Ureter (tissue), 1 donor: ENCODE measurements around the gene HERC2. TPM values are rescaled to one million over a fixed set of nuclear protein-coding genes. Genes with fewer than 3 reads are reported as not detected.
"Not testable (repeated sequence)": the region's sequence is repeated elsewhere in the genome, so short reads cannot be mapped to it uniquely, and the experiment has no call there.

Source experiments
- DNase-seq: peaks from one replicate; pipeline ENCODE4 v3.0.0-alpha.2; 2020; ENCODE audit warnings: low spot score
- total RNA-seq: library from RNA; stranded (reverse); gene quantifications from one replicate; pipeline ENCODE4 v1.2.4, GENCODE V29; 2023
- donor health status: DM: yes; HTN: yes; CAD: no.

The HERC2 gene, protein sequence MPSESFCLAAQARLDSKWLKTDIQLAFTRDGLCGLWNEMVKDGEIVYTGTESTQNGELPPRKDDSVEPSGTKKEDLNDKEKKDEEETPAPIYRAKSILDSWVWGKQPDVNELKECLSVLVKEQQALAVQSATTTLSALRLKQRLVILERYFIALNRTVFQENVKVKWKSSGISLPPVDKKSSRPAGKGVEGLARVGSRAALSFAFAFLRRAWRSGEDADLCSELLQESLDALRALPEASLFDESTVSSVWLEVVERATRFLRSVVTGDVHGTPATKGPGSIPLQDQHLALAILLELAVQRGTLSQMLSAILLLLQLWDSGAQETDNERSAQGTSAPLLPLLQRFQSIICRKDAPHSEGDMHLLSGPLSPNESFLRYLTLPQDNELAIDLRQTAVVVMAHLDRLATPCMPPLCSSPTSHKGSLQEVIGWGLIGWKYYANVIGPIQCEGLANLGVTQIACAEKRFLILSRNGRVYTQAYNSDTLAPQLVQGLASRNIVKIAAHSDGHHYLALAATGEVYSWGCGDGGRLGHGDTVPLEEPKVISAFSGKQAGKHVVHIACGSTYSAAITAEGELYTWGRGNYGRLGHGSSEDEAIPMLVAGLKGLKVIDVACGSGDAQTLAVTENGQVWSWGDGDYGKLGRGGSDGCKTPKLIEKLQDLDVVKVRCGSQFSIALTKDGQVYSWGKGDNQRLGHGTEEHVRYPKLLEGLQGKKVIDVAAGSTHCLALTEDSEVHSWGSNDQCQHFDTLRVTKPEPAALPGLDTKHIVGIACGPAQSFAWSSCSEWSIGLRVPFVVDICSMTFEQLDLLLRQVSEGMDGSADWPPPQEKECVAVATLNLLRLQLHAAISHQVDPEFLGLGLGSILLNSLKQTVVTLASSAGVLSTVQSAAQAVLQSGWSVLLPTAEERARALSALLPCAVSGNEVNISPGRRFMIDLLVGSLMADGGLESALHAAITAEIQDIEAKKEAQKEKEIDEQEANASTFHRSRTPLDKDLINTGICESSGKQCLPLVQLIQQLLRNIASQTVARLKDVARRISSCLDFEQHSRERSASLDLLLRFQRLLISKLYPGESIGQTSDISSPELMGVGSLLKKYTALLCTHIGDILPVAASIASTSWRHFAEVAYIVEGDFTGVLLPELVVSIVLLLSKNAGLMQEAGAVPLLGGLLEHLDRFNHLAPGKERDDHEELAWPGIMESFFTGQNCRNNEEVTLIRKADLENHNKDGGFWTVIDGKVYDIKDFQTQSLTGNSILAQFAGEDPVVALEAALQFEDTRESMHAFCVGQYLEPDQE (N-terminal part only)
- 83.2 TPM for total RNA-seq

DNA sequence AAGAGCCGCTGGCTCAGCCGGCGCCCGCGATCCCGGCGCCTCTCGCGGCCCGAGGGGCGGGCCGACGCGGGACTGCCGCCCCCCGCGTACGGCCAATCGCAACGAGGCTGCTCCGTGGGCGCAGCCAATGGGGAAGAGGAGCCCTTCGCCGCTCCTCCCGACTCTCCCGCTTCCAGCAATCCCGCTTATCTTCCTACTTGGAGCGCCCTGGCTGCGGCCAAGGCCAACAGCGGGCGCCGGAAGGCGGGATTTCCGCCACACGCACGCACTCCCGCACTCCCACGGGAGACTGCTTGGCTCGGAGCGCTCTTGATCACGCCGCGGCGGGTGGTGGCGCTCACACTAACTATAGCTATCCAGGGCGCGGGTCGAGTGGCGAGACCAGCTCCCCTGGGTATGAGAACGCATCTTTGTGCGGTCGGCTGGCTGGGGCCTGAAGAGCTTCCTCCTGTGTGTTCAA is at the start of gene HERC2:
HERC2 (minus strand) TSS at position 51 of the 460 bp plus-strand sequence. CDS start 746 bp downstream, outside the sequence.
- DNase-seq: not testable (repeated sequence)

DNA sequence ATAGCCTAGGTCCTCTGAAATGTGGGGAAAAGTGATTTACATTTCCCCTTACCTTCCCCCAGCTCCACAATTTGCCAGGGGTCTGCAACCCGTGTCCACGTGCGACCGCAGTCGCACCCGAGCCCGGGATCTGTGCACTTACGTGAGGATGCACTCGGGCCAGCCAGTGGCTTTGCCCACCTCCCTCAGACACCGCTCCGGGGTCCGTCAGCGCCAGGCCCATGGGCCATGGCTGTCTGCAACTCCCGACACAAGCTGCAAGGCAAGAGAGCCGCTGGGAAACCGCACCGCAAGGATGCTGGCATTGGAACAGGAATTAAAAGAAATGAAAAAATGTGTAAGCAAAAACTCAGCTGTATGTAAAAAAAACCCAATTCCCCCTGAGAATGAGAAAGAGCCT is 43.5 kb upstream of the HERC2 start:
- not testable (repeated sequence) for DNase-seq

DNA sequence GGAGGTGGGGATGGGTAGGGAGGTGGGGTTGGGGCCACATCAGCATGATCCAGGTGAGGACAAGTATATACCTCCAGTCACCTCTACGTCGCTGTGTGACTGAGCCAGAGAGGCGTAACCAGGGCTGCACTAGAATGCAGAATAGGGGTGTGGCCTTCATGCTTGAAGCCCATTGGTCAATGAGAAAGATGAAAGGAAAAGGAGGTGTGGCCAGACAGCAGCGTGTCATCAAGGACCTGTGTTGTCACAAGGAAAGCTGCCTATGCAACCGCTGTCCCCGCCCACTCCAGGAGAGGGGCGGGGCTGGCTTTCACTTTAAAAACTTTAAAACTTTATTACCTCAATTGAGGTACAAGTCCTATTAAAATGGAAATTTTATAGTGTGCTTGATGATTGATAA is 36.0 kb upstream of the HERC2 start, which contains the start of gene GOLGA6L24:
GOLGA6L24 (minus strand) TSS at position 101 of the 400 bp plus-strand sequence; CDS start at position 40, 61 bp downstream.
- DNase-seq: not testable (repeated sequence)

DNA sequence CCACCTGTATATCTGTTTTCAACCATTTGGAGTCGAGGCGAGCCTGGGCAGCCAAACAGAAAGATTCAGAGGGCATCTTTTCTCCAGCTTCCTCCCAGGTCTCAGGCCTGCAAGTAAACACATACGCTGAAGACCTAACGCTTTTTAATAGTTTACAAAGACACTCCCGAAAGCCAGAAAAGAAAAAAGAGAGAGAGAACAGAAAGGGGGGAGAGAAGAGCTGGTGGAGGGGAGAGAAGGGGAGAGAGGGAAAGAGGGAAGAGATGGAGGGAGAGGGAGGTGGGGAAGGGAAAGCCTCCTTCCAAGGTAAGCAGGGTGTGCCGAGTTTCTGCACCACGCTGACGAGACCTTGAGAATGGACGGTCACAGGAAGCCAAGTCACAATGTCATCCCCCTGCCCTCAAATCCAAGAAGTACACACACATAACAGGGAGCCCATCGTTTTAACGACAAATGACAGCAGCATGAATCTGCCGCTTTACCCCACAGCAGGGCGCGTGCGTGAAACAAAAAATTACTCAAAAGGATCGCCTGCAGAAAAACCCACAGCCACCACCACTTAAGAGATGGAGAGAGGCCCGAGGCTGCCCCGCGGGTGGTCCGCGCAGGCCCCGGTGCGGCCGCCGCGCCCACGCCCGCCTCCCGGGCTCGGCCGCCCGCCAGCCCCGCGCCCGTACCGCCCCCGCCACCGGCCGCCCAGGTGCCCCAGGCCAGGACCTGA is 461 bp downstream of the HERC2 start:
- not testable (repeated sequence) for DNase-seq

DNA sequence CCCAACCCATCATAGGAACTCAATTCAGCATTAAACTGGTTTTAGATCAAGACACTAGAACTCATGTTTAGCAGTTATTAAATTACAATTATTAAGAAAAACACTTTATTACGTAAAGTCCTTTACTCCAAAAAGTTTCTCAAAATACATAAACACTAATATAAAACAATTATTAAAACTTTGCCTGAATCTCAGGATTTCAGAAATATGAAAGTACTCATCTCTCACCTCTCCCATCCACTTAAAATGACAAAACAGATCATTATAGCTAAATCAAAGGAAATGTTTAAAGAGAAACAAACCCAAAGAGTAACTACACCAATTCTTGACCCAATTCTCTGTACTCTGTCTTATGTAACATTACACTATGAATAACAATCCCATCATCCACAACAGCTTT is 2.3 kb downstream of the HERC2 start:
- not testable (repeated sequence) for DNase-seq

DNA sequence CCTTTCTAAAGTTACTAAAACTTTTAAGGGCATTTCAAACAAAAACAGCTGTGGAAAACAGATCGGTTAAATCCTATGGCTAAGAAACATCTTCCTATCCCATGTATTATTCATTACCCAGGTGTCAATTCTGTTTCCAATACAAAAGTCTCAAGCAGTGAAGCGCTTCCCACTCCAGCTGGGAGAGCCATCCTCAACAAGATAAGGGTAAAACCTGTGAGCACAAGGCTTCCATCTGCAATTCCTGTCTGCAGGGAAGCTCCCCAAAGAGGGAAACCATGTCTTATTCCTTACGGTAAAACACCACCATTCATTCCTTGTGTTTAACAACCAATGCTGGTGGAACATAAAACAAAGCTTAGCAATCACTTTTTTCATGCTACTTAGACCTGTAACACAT is 3.2 kb downstream of the HERC2 start:
- DNase-seq: not testable (repeated sequence)

DNA sequence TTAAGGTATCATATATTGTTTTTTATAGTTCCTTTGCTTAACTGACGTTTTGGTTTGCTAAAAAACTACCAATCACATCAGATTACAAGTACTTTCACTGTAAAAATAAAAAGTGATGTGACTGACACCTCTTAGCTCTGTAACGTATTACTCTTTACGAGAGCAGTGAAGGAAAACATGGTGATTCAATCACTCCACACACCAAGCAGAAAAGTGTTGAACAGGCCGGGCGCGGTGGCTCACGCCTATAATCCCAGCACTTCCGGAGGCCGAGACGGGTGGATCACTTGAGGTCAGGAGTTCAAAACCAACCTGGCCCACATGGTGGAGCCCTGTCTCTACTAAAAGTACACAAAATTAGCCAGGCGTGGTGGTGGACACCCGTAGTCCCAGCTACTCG is 3.9 kb downstream of the HERC2 start:
- not testable (repeated sequence) for DNase-seq

DNA sequence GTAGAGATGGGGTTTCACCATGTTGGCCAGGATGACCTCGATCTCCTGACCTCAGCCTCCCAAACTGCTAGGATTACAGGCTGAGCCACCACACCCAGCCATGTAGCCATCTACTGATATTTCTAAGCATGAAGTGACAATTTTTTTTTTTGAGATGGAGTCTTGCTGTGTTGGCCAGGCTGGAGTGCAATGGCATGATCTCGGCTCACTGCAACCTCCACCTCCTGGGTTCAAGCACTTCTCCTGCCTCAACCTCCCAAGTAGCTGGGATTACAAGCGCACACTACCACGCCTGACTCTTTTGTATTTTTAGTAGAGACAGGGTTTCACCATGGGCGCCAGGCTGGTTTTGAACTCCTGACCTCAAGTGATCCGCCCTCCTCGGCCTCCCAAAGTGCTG is 5.0 kb downstream of the HERC2 start:
- not testable (repeated sequence) for DNase-seq

DNA sequence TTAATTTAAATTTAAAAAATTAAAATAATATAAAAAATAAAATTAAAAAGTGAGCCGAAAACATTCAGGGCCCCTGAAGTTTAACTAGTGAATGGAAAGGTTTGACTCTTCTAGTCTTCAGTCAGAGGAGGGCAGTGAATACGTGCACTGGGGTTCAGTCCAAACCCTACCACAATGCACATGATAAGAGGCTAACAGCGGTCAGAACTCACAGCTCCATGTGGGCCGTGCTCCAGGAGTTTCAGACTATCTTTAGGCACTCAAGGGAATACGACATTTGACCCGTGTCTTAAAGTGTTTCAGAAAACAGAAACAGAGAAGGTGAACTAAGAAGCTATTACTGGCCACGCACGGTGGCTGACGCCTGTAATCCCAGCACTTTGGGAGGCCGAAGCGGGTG is 11.5 kb downstream of the HERC2 start:
- not testable (repeated sequence) for DNase-seq

DNA sequence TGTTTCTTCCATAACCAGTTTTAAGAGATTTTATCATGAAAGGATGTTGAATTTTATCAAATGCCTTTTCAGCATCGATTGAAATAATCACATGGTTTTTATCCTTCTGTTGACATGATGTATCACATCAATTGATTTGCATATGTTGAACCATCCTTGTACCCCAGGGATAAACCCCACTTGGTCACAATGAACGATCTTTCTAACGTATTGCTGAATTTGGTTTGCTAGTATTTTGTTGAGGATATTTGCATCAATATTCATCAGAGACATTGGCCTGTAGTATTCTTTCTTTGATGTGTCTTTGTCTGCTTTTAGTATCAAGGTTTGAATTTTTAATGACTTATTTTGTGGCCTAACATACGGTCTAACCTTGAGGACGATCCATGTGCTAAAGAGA is 13.3 kb downstream of the HERC2 start:
- DNase-seq: not testable (repeated sequence)

DNA sequence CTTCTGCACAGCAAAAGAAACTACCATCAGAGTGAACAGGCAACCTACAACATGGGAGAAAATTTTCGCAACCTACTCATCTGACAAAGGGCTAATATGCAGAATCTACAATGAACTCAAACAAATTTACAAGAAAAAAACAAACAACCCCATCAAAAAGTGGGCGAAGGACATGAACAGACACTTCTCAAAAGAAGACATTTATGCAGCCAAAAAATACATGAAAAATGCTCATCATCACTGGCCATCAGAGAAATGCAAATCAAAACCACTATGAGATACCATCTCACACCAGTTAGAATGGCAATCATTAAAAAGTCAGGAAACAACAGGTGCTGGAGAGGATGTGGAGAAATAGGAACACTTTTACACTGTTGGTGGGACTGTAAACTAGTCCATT is 16.3 kb downstream of the HERC2 start:
- DNase-seq: not testable (repeated sequence)

DNA sequence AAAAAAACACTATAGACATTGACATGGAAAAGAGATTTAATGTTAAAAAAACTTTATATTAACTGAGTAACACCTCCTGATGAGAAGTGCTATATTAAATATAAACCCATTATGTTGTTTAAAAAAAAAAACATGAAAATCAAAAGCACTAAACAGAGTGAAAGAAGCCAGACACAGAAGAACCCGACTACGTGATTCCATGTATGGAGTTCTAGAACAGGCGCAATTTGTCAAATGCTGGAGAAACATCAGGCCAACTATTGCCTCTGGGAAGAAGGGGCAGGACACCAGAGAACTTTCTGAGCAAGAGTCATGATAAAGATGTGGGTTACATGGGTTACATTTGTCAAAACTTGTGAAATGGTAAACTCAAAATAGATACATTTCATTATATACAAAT is 24.5 kb downstream of the HERC2 start:
- not testable (repeated sequence) for DNase-seq

DNA sequence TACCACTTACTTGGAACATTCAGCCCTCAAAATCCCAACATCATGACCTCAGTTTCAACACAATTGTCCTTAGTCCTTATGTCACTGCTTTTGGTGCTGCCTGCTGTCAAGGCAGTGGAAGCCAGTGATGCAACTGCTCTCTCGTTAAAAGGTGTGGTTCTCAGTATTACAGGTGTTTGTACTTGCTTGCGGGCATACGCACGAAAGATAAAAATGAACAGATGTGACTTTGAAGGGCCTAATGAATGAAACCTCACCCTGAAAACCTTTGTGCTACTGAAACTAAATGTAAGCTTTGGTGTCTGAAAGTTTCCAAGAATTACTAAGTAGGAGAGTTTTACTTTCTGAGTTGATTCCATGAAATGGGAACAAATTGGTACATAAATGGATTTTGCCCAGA is 25.2 kb downstream of the HERC2 start:
- DNase-seq: not testable (repeated sequence)

DNA sequence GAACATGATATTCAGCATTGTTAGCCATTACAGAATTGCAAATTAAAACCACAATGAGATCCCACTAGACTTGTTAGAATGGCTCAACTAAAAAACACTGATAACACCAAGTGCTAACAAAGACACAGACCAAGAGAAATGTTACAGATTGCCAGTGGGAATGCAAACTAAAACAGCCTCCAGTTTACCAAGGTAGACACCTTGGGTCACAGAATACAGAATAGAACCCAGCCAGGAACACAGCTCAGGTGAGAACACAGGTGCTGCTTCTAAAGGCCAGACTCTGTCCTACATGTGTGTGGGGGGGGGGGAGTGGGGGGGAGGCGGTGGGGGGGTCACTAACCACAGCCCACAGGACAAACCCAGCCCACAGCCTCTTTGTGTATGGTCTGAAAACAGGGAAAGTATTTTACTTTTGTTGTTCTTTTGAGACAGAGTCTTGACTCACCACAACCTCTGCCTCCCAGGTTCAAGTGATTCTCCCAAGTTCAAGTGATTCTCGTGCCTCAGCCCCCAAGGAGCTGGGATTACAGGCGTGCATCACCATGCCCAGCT is 26.9 kb downstream of the HERC2 start:
- DNase-seq: not testable (repeated sequence)

DNA sequence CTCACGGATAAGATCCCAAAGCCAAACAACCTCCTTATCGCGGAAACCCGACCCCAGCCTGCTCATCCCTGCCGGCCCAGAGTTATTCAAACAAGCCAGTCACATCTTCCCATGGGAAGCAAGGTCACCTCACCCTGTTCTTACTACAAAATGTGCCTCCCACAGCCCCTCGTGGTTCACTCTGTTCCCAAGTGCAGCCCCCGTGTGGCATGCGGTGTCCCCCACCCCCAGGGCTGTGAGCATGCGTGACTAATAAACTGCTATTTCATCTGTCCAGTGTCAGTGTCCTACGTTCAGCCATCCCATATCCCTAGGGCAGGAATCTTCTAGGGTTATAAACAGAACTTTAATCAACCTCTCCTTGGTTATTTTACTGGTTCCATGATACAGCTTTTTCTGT is 27.4 kb downstream of the HERC2 start:
- DNase-seq: not testable (repeated sequence)

DNA sequence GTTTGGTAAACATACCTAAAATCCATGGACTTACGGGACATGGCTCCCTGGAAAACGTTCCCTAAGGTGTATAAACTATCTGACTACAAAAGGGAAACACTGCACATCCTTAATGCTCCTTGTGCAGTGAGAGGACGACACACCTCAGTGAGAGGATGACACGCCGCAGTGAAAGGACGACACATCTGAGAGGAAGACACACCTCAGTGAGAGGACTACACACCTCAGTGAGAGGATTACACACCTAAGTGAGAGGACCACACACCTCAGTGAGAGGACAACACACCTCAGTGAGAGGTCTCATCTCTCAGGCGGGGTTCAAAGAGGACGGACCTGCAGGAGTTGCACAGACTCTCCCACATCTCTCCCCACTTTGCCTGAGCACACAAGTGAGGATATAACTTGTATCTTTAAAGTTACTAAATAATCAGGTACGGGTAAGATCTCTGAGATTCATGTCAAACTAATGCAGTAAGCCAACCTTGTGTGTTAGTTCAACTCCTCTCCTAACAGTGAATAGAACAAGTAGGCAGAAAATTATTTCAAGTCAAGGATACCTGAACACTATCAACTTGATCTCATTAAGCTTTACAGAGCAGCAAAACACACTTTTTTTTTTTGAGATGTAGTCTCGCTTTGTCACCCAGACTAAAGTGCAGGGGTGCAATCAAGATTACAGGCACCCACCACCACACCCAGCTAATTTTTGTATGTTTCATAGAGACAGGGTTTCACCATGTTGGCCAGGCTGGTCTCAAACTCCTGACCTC is 32.1 kb downstream of the HERC2 start:
- DNase-seq: no peak

DNA sequence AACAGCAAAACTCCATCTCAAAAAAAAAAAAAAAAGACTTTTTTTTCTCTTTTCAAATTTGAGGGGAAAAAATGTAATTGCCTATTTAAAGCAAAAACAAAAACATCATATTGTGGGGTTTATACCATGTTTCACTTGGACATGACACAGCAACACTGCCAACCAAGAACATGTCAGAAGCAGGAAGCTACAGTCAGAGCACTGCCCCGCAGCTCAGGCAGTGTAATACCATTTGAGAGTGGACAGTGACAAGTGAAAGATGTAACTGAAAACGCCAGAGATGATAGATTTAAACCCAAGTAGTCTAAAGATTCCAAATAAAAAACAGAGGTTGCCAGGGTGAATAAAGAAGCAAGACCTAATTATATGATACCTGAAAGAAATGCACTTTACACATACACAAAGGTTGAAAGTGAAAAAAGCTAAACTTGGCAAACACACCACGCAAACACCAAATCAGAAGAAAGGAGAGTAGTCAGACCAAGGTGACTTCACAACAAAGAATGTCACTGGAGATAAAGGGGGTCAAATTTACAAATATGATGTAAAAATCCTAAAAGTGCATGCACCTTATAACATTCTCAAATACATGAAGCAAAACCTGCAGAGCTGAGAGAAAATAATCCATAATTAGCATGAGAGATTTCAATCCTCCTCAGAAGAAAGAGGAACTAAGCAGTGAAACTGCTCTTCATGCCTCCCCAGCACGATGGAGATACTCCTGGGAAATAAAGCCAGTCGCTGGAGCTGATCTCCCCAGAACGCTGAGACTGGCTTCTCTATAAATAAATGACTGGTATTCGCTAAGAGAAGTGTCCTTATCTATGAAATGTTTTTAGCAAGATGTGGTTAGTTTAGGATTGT is 32.9 kb downstream of the HERC2 start:
- not testable (repeated sequence) for DNase-seq

DNA sequence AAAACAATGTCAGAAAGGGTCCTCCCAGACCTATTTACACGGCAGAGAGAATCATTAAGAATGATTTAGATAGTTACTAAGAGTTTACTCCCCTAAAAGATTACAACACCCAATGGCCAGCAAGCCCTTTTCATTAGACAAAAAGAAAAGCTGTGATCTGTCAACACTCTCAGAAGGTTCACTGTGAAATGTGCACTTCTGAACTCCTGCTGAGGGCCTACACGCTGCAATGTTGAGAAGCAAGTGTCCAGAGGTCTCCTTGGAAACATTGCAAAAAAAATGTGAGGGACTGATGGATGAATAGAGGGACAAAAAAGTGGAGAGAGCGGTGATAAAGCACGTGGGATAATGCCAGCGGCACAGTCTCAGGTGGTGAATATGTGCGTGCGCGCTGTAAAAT is 35.3 kb downstream of the HERC2 start:
- DNase-seq: not testable (repeated sequence)

DNA sequence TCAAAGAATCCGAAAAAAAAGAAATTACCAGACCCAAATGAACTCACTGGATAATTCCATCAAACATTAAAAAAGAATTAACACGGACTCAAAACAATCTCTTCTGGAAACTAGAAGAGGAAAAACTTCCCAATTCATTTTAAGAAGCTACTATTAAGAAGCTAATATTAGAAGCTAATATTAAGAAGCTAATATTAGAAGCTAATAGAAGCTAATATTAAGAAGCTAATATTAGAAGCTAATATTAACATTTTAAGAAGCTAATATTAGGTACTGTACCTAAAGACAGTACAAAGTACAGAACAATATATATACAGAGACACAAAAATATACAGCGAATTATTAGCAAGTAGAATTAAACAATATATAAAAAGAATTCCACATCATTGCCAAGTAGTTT is 35.9 kb downstream of the HERC2 start:
- DNase-seq: no peak
